Measurements from ENCODE around the gene FIP1L1.

DNA sequence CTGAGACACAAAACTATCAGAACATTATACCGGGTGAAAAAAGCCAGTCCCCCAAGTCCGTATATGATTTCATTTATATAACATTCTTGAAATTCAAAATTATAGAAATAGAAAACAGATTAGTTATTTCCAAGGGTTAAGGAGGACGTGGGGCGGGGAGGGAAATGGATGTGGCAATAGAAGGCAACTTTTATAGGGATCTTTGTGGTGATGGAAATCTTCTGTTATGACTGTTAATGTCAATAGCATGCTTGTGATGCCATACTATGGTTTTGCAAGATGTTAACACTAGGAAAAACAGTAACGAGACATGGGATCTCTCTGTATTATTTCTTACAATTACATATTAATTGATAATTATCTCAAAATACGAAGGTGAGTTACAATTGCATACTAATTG is 117.4 kb downstream of the FIP1L1 start:
- TF ChIP-seq CEBPB (IDR thresholded peaks at IDR 0.05; ENCODE audit: low read depth, low read length) (no peak), POLR2A (IDR thresholded peaks at IDR 0.05; ENCODE audit: low read depth, low read length) (no peak), CTCF (conservative IDR thresholded peaks at IDR 0.05; ENCODE audit: low read depth, low read length) (no peak)
